Measurements from ENCODE around the gene ZFAND2B. TPM values are rescaled to one million over a fixed set of nuclear protein-coding genes. Genes with fewer than 3 reads are reported as not detected.
"Not testable (repeated sequence)": the region's sequence is repeated elsewhere in the genome, so short reads cannot be mapped to it uniquely, and the experiment has no call there.

The ZFAND2B gene
- total RNA-seq, 1 donor from 2014 or later, result 20.2 TPM

DNA sequence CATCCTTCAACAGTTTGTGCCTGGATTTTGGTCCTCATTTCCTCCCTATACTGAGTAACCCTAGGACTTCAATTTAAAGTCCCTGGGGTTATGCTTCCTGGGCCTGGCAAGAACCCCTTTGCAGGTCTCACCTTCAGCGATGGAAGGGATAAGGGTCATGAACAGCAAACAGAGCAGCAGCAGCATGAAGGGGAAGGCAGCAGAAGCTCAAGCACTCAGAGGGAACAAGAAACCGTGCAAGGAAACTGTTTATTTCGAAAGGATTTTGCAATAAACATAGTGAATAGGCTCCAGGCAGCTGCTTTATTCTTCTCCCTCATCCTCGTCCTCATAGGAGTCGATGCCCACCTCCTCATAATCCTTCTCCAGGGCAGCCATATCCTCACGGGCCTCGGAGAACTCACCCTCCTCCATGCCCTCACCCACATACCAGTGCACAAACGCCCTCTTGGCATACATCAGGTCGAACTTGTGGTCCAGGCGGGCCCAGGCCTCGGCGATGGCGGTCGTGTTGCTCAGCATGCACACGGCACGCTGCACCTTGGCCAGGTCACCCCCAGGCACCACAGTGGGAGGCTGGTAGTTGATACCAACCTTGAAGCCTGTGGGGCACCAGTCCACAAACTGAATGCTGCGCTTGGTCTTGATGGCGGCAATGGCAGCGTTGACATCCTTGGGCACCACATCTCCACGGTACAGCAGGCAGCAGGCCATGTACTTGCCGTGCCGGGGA is 43.6 kb downstream of the ZFAND2B start:
- DNase-seq (ENCODE audit: low read depth, low spot score), result no peak

GRCh38 chr2:219251656-219252055 is 45.1 kb downstream of the ZFAND2B start:
- no peak for DNase-seq (ENCODE audit: low read depth, low spot score)

DNA sequence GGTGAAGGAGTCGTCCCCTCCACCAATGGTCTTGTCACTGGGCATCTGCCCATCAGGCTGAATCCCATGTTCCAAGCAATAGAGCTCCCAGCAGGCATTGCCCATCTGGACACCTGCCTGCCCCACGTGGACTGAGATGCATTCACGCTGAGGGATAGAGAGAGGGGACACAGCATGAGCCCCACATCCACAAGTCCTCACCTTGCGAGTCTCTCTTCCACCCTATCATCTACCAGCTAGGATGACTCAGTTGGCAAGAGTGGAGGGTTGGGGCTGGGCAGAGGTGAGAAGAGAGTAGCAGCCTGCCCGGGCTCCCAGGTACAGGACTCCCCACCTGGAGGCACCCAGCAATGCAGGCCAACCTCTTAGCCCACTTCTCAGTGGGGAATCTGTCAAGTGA is 45.5 kb downstream of the ZFAND2B start:
- no peak for DNase-seq (ENCODE audit: low read depth, low spot score)

- no peak for DNase-seq (ENCODE audit: low read depth, low spot score)
Observed at GRCh38 chr2:219252570-219252899, 46.0 kb downstream of the ZFAND2B start.

GRCh38 chr2:219252900-219253752 is 46.5 kb downstream of the ZFAND2B start, which contains the start of gene TUBA4B:
Gene TUBA4B (plus strand): TSS chr2:219253243. CDS start chr2:219253408, 165 bp downstream.
- no peak for DNase-seq (ENCODE audit: low read depth, low spot score)

DNA sequence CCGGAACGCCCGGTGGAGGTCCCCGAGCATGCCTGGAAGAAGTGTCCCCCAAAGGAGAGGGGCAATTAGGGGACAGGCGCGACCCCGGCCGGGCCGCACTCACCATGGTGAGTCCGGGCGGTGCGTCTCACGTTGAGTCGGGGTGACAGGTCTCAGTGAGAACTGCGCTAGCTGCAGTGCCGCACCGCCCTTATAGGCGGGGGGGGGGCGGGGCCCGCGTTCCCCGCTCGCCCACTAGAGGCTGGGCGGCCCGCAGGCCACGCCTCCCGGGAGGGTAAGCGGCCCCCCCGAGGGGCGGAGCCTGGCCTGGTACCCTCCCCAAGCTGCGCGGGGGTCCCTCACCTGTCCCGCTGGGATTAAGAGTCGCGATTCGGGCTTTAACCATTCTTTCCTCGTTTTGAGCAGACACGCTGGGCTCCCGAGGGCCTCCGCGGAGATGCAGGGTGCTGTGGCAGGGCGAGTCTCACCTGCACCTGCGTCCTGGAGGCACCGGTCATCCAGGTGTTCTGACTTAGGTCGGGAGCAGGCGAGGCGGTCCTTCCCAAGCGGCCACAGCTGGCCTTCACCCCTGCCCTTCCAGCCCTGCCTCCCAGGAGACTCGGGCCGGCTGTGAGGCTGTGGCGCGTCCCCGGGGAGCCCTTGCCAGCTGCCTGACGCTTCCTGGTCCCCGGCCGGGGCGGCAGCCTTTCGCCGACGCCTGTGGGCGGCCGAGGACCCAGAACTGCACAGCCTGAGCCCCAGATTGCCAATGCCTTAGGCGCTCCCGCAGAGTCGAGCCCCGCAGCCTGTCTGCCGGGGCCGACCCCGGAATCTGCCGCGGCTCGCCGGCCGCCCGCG is 47.4 kb downstream of the ZFAND2B start, which contains the start of gene TUBA4A:
Gene TUBA4A, minus strand, starts transcription at position 166 of the 837 bp plus-strand sequence. Its CDS starts 60 bp downstream, at position 106.
- no peak for DNase-seq (ENCODE audit: low read depth, low spot score)

DNA sequence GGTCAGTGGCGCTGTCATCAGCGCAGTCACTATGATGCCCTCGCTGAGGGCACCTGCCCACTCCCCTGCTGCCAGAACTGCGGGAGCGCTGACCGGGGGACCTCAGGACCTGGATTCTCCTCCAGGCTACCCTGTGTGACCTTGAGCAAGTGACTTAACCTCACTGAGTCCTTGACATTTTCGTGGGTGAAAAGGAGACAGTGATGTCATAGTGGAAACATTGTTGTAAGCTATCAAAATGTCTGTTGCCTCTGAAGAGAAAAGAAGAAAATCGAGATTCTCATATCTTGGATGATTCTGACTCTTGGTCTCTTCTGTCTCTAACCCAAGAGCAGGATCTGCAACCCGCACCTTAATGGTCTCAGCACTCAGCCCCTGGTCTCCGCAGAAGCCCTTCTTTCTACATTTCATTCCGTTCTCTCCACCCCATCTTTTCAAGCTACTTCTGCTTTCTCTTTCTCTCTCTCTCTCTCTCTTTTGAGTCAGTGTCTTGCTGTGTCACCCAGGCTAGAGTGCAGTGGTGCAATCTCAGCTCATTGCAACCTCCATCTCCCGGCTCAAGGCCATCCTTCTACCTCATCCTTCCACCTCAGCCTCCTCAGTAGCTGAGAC is 48.1 kb downstream of the ZFAND2B start:
- no peak for DNase-seq (ENCODE audit: low read depth, low spot score)

DNA sequence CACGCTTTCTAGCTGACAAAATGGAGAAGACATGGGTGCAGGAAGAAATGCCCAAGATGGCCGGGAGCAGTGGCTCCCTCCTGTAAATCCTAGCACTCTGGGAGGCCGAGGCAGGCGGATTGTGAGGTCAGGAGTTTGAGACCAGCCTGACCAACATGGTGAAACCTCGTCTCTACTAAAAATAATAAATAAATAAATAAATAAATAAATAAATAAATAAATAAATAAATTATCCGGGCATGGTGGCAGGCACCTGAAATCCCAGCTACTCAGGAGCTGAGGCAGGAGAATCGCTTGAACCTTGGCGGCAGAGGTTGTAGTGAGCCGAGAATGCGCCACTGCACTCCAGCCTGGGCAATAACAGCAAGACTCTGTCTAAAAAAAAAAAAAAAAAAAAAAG is 52.4 kb downstream of the ZFAND2B start:
- not testable (repeated sequence) for DNase-seq (ENCODE audit: low read depth, low spot score)

Other genes starting within 250 kb of the ZFAND2B start
- gene CDK5R2, start 247.1 kb upstream of the ZFAND2B start, total RNA-seq, result not detected in 2 replicates
- gene FEV, start 221.6 kb upstream of the ZFAND2B start, total RNA-seq, result not detected in 2 replicates
- not detected in 2 replicates for gene CRYBA2, start 213.4 kb upstream of the ZFAND2B start, total RNA-seq
- under 0.01 TPM in 1 of 2 replicates, not detected in the other for gene CFAP65, start 165.3 kb upstream of the ZFAND2B start, total RNA-seq
- under 0.01 TPM in 1 of 2 replicates, not detected in the other for gene IHH, start 145.9 kb upstream of the ZFAND2B start, total RNA-seq
- 16.4 and 26.3 TPM in 2 replicates for gene NHEJ1, start 46.0 kb upstream of the ZFAND2B start, total RNA-seq
- gene SLC23A3, start 36.8 kb upstream of the ZFAND2B start, total RNA-seq, result 0.59 and 2.2 TPM in 2 replicates
- gene CNPPD1, start 29.9 kb upstream of the ZFAND2B start, total RNA-seq, result 18.4 and 24.1 TPM in 2 replicates
- gene RETREG2, start 28.5 kb upstream of the ZFAND2B start, total RNA-seq, result 52.6 and 60.1 TPM in 2 replicates
- gene ABCB6, start 12.2 kb downstream of the ZFAND2B start, total RNA-seq, result 20.0 and 69.3 TPM in 2 replicates
- gene ATG9A, start 22.9 kb downstream of the ZFAND2B start, total RNA-seq, result 41.3 and 53.3 TPM in 2 replicates
- gene ANKZF1, start 23.0 kb downstream of the ZFAND2B start, total RNA-seq, result 18.5 and 22.1 TPM in 2 replicates
- gene GLB1L, start 38.7 kb downstream of the ZFAND2B start, total RNA-seq, result 5.9 and 8.1 TPM in 2 replicates
- 22.2 and 23.5 TPM in 2 replicates for gene STK16, start 38.7 kb downstream of the ZFAND2B start, total RNA-seq
- gene TUBA4B, start 46.5 kb downstream of the ZFAND2B start, total RNA-seq, result not detected in 2 replicates
- gene TUBA4A, start 47.1 kb downstream of the ZFAND2B start, total RNA-seq, result 14.0 and 29.0 TPM in 2 replicates
- gene DNAJB2, start 72.6 kb downstream of the ZFAND2B start, total RNA-seq, result 20.8 and 31.0 TPM in 2 replicates
- not detected in 2 replicates for gene PTPRN, start 102.6 kb downstream of the ZFAND2B start, total RNA-seq
- not detected in 2 replicates for gene RESP18, start 126.0 kb downstream of the ZFAND2B start, total RNA-seq
- gene DNPEP, start 181.1 kb downstream of the ZFAND2B start, total RNA-seq, result 50.0 and 60.6 TPM in 2 replicates
- gene DES, start 211.6 kb downstream of the ZFAND2B start, total RNA-seq, result not detected in 2 replicates
- gene SPEG, start 228.1 kb downstream of the ZFAND2B start, total RNA-seq, result 0.39 and 1.8 TPM in 2 replicates